GM12878 (cell line): Measurements from ENCODE around the gene ANO10. TPM values are rescaled to one million over a fixed set of nuclear protein-coding genes. Genes with fewer than 3 reads are reported as not detected.

Source experiments
- ATAC-seq: fragments of 200-7000 bp; cut with Tn5 transposase; 3 replicates; pipeline ENCODE4 v1.9.1; 2020; ENCODE audit warnings: mild to moderate bottlenecking, moderate library complexity
- BruUV-seq: library from RNA; stranded (reverse); fragments of 400-500 nt; replicated peaks from 2 replicates; lab custom pipeline; 2021; lab: Mats Ljungman, UMichigan
- CTCF ChIA-PET: fragments of 300-600 bp; sonication (Branson Sonifier 250); formaldehyde crosslinking; extraction: SDS; loops from one replicate; lab custom pipeline; 2021; ENCODE audit warnings: inconsistent platforms; lab: Yijun Ruan, JAX
- POLR2A ChIA-PET: fragments of 350-600 bp; formaldehyde crosslinking; extraction: SDS; loops from one replicate; lab custom pipeline; 2021; ENCODE audit warnings: inconsistent platforms; lab: Charles Lee
- RAD21 ChIA-PET: fragments of 300-600 bp; sonication (Branson Sonifier 250); formaldehyde crosslinking; loops from one replicate; lab custom pipeline; 2023; ENCODE audit warnings: antibody characterized with exemption; ENCODE audit not compliant: unreplicated experiment; lab: Charles Lee
- SMC1A ChIA-PET: fragments of 300-600 bp; sonication (Branson Sonifier 250); formaldehyde crosslinking; loops from one replicate; lab custom pipeline; 2023; ENCODE audit not compliant: unreplicated experiment, uncharacterized antibody; lab: Charles Lee
- DNase-seq: peaks from one replicate; pipeline ENCODE4 v3.0.0-alpha.2; 2011; ENCODE audit warnings: low read depth, low spot score
- FAIRE-seq: peaks from 3 replicates; lab custom pipeline; 2011; peaks lifted over from hg19 to GRCh38; lab: Jason Lieb, UNC
- H2AFZ ChIP-seq: 2 replicates; pipeline ENCODE4 v1.6.0; 2011; ENCODE audit warnings: low read depth, low read length, control low read depth; ENCODE audit not compliant: control insufficient read depth
- H3K27ac ChIP-seq: 2 replicates; pipeline ENCODE4 v1.5.1; 2011; ENCODE audit warnings: control low read depth; ENCODE audit not compliant: control insufficient read depth, insufficient read depth
- H3K27me3 ChIP-seq, 2 experiments: replicated peaks in 1 of 2; 2 replicates each; pipeline versions ENCODE4 v1.6.0 to v1.6.1; 2011; ENCODE audit warnings: low read length in 1 of 2; ENCODE audit not compliant: control insufficient read depth in 2 of 2, insufficient read depth in 2 of 2
- H3K36me3 ChIP-seq, 2 experiments: 2 replicates each; pipeline ENCODE4 v1.5.1; 2011; ENCODE audit warnings: low read length in 1 of 2; ENCODE audit not compliant: control insufficient read depth in 2 of 2, insufficient read depth in 2 of 2
- H3K4me1 ChIP-seq: 2 replicates; pipeline ENCODE4 v1.6.1; 2011; ENCODE audit warnings: mild to moderate bottlenecking, low read length, moderate library complexity, mixed read lengths; ENCODE audit not compliant: control insufficient read depth, insufficient read depth
- H3K4me2 ChIP-seq: 2 replicates; pipeline ENCODE4 v1.6.0; 2011; ENCODE audit warnings: control low read depth; ENCODE audit not compliant: control insufficient read depth, insufficient read depth
- H3K4me3 ChIP-seq: fragments of 200-600 bp; sonication (generic); 2 replicates; pipeline ENCODE4 v1.5.1; 2016
- H3K79me2 ChIP-seq: 2 replicates; pipeline ENCODE4 v1.6.0; 2011; ENCODE audit warnings: low read length; ENCODE audit not compliant: control insufficient read depth, insufficient read depth
- H3K9ac ChIP-seq: 2 replicates; pipeline ENCODE4 v1.8.0; 2011; ENCODE audit warnings: low read length, control low read depth, mixed read lengths; ENCODE audit not compliant: control insufficient read depth, insufficient read depth
- H3K9me3 ChIP-seq: replicated peaks from 3 replicates; pipeline ENCODE4 v1.5.1; 2011; ENCODE audit warnings: mild to moderate bottlenecking, low read length; ENCODE audit not compliant: control insufficient read depth, insufficient read depth
- H4K20me1 ChIP-seq: 2 replicates; pipeline ENCODE4 v1.6.0; 2011; ENCODE audit not compliant: control insufficient read depth, insufficient read depth
- BCL11A ChIP-seq: IDR thresholded peaks from 2 replicates; pipeline ENCODE4 v1.6.1; 2011; ENCODE audit warnings: low read depth, low read length
- BCLAF1 ChIP-seq: fragments of 450-650 bp; IDR thresholded peaks from 2 replicates; pipeline ENCODE4 v1.6.1; 2017; ENCODE audit warnings: antibody characterized with exemption, mild to moderate bottlenecking, moderate library complexity
- CTCF ChIP-seq, 3 experiments: IDR thresholded peaks in 2 of 3; conservative IDR thresholded peaks in 1 of 3; 2 replicates each; pipeline ENCODE4 v1.5.1; 2011; ENCODE audit warnings: low read depth in 3 of 3, low read length in 3 of 3, mild to moderate bottlenecking in 3 of 3, control low read depth in 2 of 3, moderate library complexity in 2 of 3, inconsistent platforms in 1 of 3, mixed read lengths in 1 of 3; ENCODE audit not compliant: control insufficient read depth in 2 of 3, insufficient read depth in 1 of 3; ENCODE audit errors: extremely low read depth in 1 of 3
- E4F1 ChIP-seq: fragments of 450-650 bp; IDR thresholded peaks from 2 replicates; pipeline ENCODE4 v1.6.1; 2018; ENCODE audit warnings: borderline replicate concordance, mild to moderate bottlenecking; ENCODE audit not compliant: partially characterized antibody
- EED ChIP-seq: sonication (generic); IDR thresholded peaks from 2 replicates; pipeline ENCODE4 v1.6.1; 2016; ENCODE audit warnings: antibody characterized with exemption, low read depth
- IKZF1 ChIP-seq: fragments of 450-650 bp; conservative IDR thresholded peaks from 2 replicates; pipeline ENCODE4 v1.6.1; 2017; ENCODE audit warnings: antibody characterized with exemption, mild to moderate bottlenecking
- JUND ChIP-seq: IDR thresholded peaks from 2 replicates; pipeline ENCODE4 v1.6.1; 2012; ENCODE audit warnings: low read depth, mild to moderate bottlenecking, low read length, improper control_type of control experiment, moderate library complexity
- KLF5 ChIP-seq: fragments of 450-650 bp; IDR thresholded peaks from 2 replicates; pipeline ENCODE4 v1.6.1; 2014; ENCODE audit warnings: mild to moderate bottlenecking; ENCODE audit not compliant: partially characterized antibody
- MLLT1 ChIP-seq: fragments of 450-650 bp; IDR thresholded peaks from 2 replicates; pipeline ENCODE4 v1.6.1; 2016; ENCODE audit warnings: mild to moderate bottlenecking
- NBN ChIP-seq: fragments of 450-650 bp; IDR thresholded peaks from 2 replicates; pipeline ENCODE4 v1.6.1; 2016
- NRF1 ChIP-seq: conservative IDR thresholded peaks from 2 replicates; pipeline ENCODE4 v1.6.1; 2011; ENCODE audit warnings: mild to moderate bottlenecking, low read depth, low read length, improper control_type of control experiment
- POLR2A ChIP-seq: IDR thresholded peaks from 2 replicates; pipeline ENCODE4 v1.6.1; 2011; ENCODE audit warnings: low read depth, mild to moderate bottlenecking, low read length
- STAT3 ChIP-seq: IDR thresholded peaks from 2 replicates; pipeline ENCODE4 v1.6.1; 2011; ENCODE audit warnings: low read depth, low read length, improper control_type of control experiment
- USF2 ChIP-seq: IDR thresholded peaks from 2 replicates; pipeline ENCODE4 v1.6.1; 2011; ENCODE audit warnings: low read depth, low read length, improper control_type of control experiment, borderline replicate concordance
- WGBS: methylation state at CpG from one replicate; pipeline ENCODE4 v1.1.6; 2016; ENCODE audit warnings: low lambda C conversion rate; ENCODE audit not compliant: insufficient replicate concordance, insufficient coverage; ENCODE audit errors: missing lambda C conversion rate; 5-methylcytosine and 5-hydroxymethylcytosine counted together
- in situ Hi-C: fragments of 300-500 bp; cut with MboI; formaldehyde crosslinking; loops from 9 replicates; pipeline ENCODE4 v1.14.3; 2018; ENCODE audit warnings: mixed read lengths
- intact Hi-C: fragments of 100-400 bp; cut with micrococcal nuclease; formaldehyde crosslinking; loops from one replicate; pipeline ENCODE4 v1.14.2; 2022; ENCODE audit not compliant: unreplicated experiment
- polyA plus RNA-seq, 11 experiments: library from polyadenylated mRNA; depleted of rRNA in 4 of 11; unstranded in 6 of 11; stranded (reverse) in 5 of 11; fragments of >200 nt; fragmentation: Nextera tagmentation in 4 of 11; fragmentation: Illumina TruSeq in 1 of 11; extraction: Ambion mirVana in 4 of 11; extraction: Trizol in 1 of 11; gene quantifications; 1 replicate in 1 of 11; 2 replicates in 10 of 11; pipeline versions ENCODE4 v1.2.1 to v1.2.3, GENCODE V29; 2011 to 2016; ENCODE audit warnings: inconsistent platforms in 2 of 11, missing spikeins in 2 of 11, low read depth in 1 of 11
- total RNA-seq, 4 experiments: library from RNA; depleted of rRNA in 3 of 4; stranded (reverse); fragments of >200 nt in 3 of 4; fragmentation: Illumina TruSeq in 1 of 4; extraction: Trizol in 1 of 4; gene quantifications; 2 replicates each; pipeline versions ENCODE4 v1.2.1 to v1.2.3, GENCODE V29; 2013 to 2021

ANO10 gene
- total and polyA plus RNA-seq, 10 of the 15 experiments (the other 5 are each of a cell fraction or from before 2014, with no cell fraction given), result 0.29 to 21.9 (median 1.6) TPM

- TF ChIP-seq BCLAF1 (no peak), KLF5 (no peak), MLLT1 (no peak), POLR2A (no peak)
Measured at GRCh38 chr3:43485931-43486330, 135.9 kb downstream of the ANO10 start (continued).

DNA sequence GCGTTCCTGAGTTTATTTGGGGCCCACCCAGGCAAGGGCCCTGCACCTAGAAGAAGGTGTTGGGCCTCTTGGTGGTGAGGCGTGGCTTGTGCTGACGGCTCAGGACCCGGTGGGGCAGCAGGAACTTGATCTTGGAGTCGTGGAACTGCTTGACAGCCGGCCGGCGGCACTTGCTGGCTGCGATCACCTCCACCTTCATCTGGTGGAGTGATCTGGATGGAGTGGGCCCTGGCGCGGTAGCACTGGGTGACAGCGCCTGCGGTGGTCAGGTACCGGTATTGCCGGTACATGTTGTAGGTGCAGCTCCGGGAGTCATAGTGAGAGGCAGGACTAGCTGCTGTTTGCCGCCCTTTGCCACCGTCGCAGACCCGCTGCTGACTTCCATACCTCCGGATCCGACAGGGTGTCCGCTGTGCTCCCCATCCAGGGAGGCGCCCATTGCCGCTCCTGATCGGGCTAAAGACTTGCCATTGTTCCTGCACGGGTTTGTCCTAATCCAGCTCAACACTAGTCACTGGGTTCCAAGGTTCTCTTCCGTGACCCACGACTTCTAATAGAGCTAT lies 136.8 kb downstream of the ANO10 start:
- in situ Hi-C loops, result no loop called here
- CTCF ChIA-PET, result no interaction called here
- TF ChIP-seq JUND (no peak), NRF1 (no peak), E4F1 (no peak), STAT3 (no peak), CTCF (IDR thresholded peaks at IDR 0.05 in 2 of 3, conservative IDR thresholded peaks at IDR 0.05 in 1 of 3; ENCODE audit: control insufficient read depth in 2 of 3, extremely low read depth in 1 of 3, insufficient read depth in 1 of 3, low read depth in 3 of 3, low read length in 3 of 3) (no peak), EED (no peak), IKZF1 (no peak), BCL11A (no peak), USF2 (no peak), NBN (no peak)

More for the DNA sequence above, 136.8 kb downstream of the ANO10 start:
- H3K27ac ChIP-seq, result no peak overlapping the region
- no peaks in the 10 kb centered on the region for H4K20me1 ChIP-seq
- ChIA-PET RAD21 (no interaction called here), SMC1A (no interaction called here), POLR2A (no interaction called here)
- H3K4me1 ChIP-seq, result no peaks in the 10 kb centered on the region
- no TSS peak for BruUV-seq
- intact Hi-C loops, result no loop called here
- H3K27me3 ChIP-seq, result no peaks in the 10 kb centered on the region
- no peaks in the 10 kb centered on the region for H3K36me3 ChIP-seq
- no peak for ATAC-seq
- DNase-seq, result no peak
- H3K9me3 ChIP-seq, result no peaks in the 10 kb centered on the region
- H3K9ac ChIP-seq, result no peak overlapping the region
- WGBS, result 78% methylated on average over 29 of the region's 29 CpGs
- H3K79me2 ChIP-seq, result no peaks in the 10 kb centered on the region
- no peak overlapping the region for H3K4me3 ChIP-seq
- FAIRE-seq, result no peak
- H3K4me2 ChIP-seq, result no peak overlapping the region
- H2AFZ ChIP-seq, result no peak overlapping the region
